HUES6 (cell line): ENCODE results near the gene JPT1.
A peak's percentile ranks its signal among the peaks of the same experiment; 100 is the strongest.
"Not testable (repeated sequence)": the region's sequence is repeated elsewhere in the genome, so short reads cannot be mapped to it uniquely, and the experiment has no call there.

ENCODE experiments used
- H3K27ac ChIP-seq: 2 replicates; pipeline ENCODE4 v1.7.0; 2013; ENCODE audit warnings: low read depth, mild to moderate bottlenecking, low read length, inconsistent platforms
- H3K27me3 ChIP-seq: 2 replicates; pipeline ENCODE4 v1.6.1; 2013; ENCODE audit warnings: low read length; ENCODE audit not compliant: control insufficient read depth, insufficient read depth
- H3K36me3 ChIP-seq: 2 replicates; pipeline ENCODE4 v1.6.1; 2013; ENCODE audit warnings: low read length; ENCODE audit not compliant: control insufficient read depth, insufficient read depth
- H3K4me1 ChIP-seq: 2 replicates; pipeline ENCODE4 v1.6.1; 2013; ENCODE audit warnings: low read length; ENCODE audit not compliant: control insufficient read depth, insufficient read depth
- H3K4me3 ChIP-seq: 2 replicates; pipeline ENCODE4 v1.5.1; 2013; ENCODE audit warnings: low read depth, low read length
- H3K9ac ChIP-seq: one replicate; pipeline ENCODE4 v1.6.1; 2013; ENCODE audit warnings: mild to moderate bottlenecking, low read length
- H3K9me3 ChIP-seq: 2 replicates; pipeline ENCODE4 v1.6.1; 2013; ENCODE audit warnings: low read depth, low read length; ENCODE audit not compliant: control insufficient read depth, insufficient read depth

JPT1 gene

GRCh38 chr17:75137762-75138161, 16.6 kb downstream of the JPT1 start:
- not testable (repeated sequence) for H3K4me1 ChIP-seq, H3K27ac ChIP-seq, H3K27me3 ChIP-seq, H3K9ac ChIP-seq, H3K9me3 ChIP-seq, H3K4me3 ChIP-seq
- H3K36me3 ChIP-seq = peaks cover 73% of the 10 kb centered on the region

- Histone ChIP-seq H3K4me1 (no peaks in the 10 kb centered on the region), H3K9me3 (no peaks in the 10 kb centered on the region), H3K36me3 (peaks cover 57% of the 10 kb centered on the region), H3K27ac (no peak overlapping the region), H3K9ac (no peak overlapping the region), H3K4me3 (no peak overlapping the region), H3K27me3 (no peaks in the 10 kb centered on the region)
These were observed 18.4 kb downstream of the JPT1 start for GRCh38 chr17:75135946-75136345.

- peaks cover 52% of the 10 kb centered on the region for H3K36me3 ChIP-seq
These were observed 18.9 kb downstream of the JPT1 start for GRCh38 chr17:75135452-75135851.

GRCh38 chr17:75133607-75134347, 20.5 kb downstream of the JPT1 start:
- not testable (repeated sequence) for H3K9ac ChIP-seq, H3K4me3 ChIP-seq, H3K4me1 ChIP-seq, H3K27ac ChIP-seq, H3K9me3 ChIP-seq, H3K27me3 ChIP-seq
- H3K36me3 ChIP-seq = peaks cover 48% of the 10 kb centered on the region

More at GRCh38 chr17:75135452-75135851, 18.9 kb downstream of the JPT1 start:
- Histone ChIP-seq H3K27me3 (no peaks in the 10 kb centered on the region), H3K9me3 (no peaks in the 10 kb centered on the region), H3K9ac (no peak overlapping the region), H3K4me3 (no peak overlapping the region), H3K4me1 (peaks cover 2% of the 10 kb centered on the region), H3K27ac (no peak overlapping the region)

GRCh38 chr17:75133001-75133400, 21.3 kb downstream of the JPT1 start:
- Histone ChIP-seq H3K27ac (no peak overlapping the region), H3K4me3 (no peak overlapping the region), H3K27me3 (no peaks in the 10 kb centered on the region), H3K9ac (no peak overlapping the region), H3K9me3 (no peaks in the 10 kb centered on the region), H3K4me1 (peaks cover 5% of the 10 kb centered on the region), H3K36me3 (peaks cover 44% of the 10 kb centered on the region)

GRCh38 chr17:75132018-75133000, 22.0 kb downstream of the JPT1 start:
- H3K4me1 ChIP-seq, H3K27me3 ChIP-seq, H3K9me3 ChIP-seq: not testable (repeated sequence)
- H3K9ac ChIP-seq = peak overlapping the region; percentile 94
- peak overlapping the region; percentile 88 for H3K4me3 ChIP-seq
- H3K36me3 ChIP-seq = peaks cover 40% of the 10 kb centered on the region
- peak overlapping the region; percentile 98; the same call in 1 of the 2 replicates for H3K27ac ChIP-seq

- peaks cover 5% of the 10 kb centered on the region for H3K4me1 ChIP-seq
- H3K4me3 ChIP-seq = peak within 1 kb of the TSS; percentile 88
- H3K9ac ChIP-seq = peak within 1 kb of the TSS; percentile 94
- peaks cover 34% of the 10 kb centered on the region for H3K36me3 ChIP-seq
- H3K9me3 ChIP-seq = no peaks in the 10 kb centered on the region
- H3K27me3 ChIP-seq = no peaks in the 10 kb centered on the region
- H3K27ac ChIP-seq = peak within 1 kb of the TSS; percentile 98
These were observed 22.9 kb downstream of the JPT1 start, which contains the start of gene NT5C for GRCh38 chr17:75131278-75132017. Gene NT5C, minus strand, starts transcription at chr17:75131742. Its CDS starts 35 bp downstream, at chr17:75131707.

GRCh38 chr17:75130632-75131277, 23.6 kb downstream of the JPT1 start:
- Histone ChIP-seq H3K9ac (peak overlapping the region; percentile 94), H3K27me3 (no peaks in the 10 kb centered on the region), H3K27ac (peak overlapping the region; percentile 98), H3K4me1 (peaks cover 5% of the 10 kb centered on the region), H3K4me3 (peak overlapping the region; percentile 88), H3K36me3 (peaks cover 27% of the 10 kb centered on the region), H3K9me3 (no peaks in the 10 kb centered on the region)

- peak overlapping the region; percentile 94 for H3K9ac ChIP-seq
- H3K27me3 ChIP-seq = no peaks in the 10 kb centered on the region
- H3K36me3 ChIP-seq = peaks cover 21% of the 10 kb centered on the region
- no peaks in the 10 kb centered on the region for H3K9me3 ChIP-seq
- H3K4me1 ChIP-seq = peaks cover 5% of the 10 kb centered on the region
- H3K27ac ChIP-seq = no peak overlapping the region
- H3K4me3 ChIP-seq = peak overlapping the region; percentile 88
These were observed 24.2 kb downstream of the JPT1 start for GRCh38 chr17:75130059-75130631.

GRCh38 chr17:75129576-75129975, 24.7 kb downstream of the JPT1 start:
- H3K9ac ChIP-seq = no peak overlapping the region
- peaks cover 18% of the 10 kb centered on the region for H3K36me3 ChIP-seq
- H3K27me3 ChIP-seq = no peaks in the 10 kb centered on the region
- H3K4me3 ChIP-seq = no peak overlapping the region
- H3K9me3 ChIP-seq = no peaks in the 10 kb centered on the region
- no peak overlapping the region for H3K27ac ChIP-seq
- peaks cover 5% of the 10 kb centered on the region for H3K4me1 ChIP-seq
